RWPE2 (cell line): ENCODE measurements around the gene KAZALD1.

Source experiments
- ATAC-seq: fragments of 200-7000 bp; cut with Tn5 transposase; 3 replicates; pipeline ENCODE4 v1.9.1; 2021; ENCODE audit warnings: low read depth
- DNase-seq: peaks from one replicate; pipeline ENCODE4 v3.0.0-alpha.2; 2020; ENCODE audit warnings: low spot score
- H3K27ac ChIP-seq: fragments of 450-650 bp; 2 replicates; pipeline ENCODE4 v1.5.1; 2017; ENCODE audit warnings: mild to moderate bottlenecking; ENCODE audit not compliant: poor library complexity, severe bottlenecking
- H3K27me3 ChIP-seq: fragments of 250-450 bp; sonication (Bioruptor Pico); 2 replicates; pipeline ENCODE4 v1.5.1; 2021; ENCODE audit warnings: mild to moderate bottlenecking, moderate library complexity; ENCODE audit not compliant: insufficient read depth, poor library complexity, severe bottlenecking
- H3K36me3 ChIP-seq: fragments of 250-450 bp; sonication (Bioruptor Pico); 2 replicates; pipeline ENCODE4 v1.5.1; 2020; ENCODE audit warnings: low read depth, mild to moderate bottlenecking, moderate library complexity
- H3K4me1 ChIP-seq: fragments of 250-450 bp; sonication (Bioruptor Pico); 2 replicates; pipeline ENCODE4 v1.5.1; 2021; ENCODE audit warnings: mild to moderate bottlenecking, moderate library complexity; ENCODE audit not compliant: insufficient read depth, poor library complexity, severe bottlenecking
- H3K4me3 ChIP-seq: fragments of 250-450 bp; sonication (Bioruptor Pico); 2 replicates; pipeline ENCODE4 v1.5.1; 2021; ENCODE audit warnings: mild to moderate bottlenecking, moderate library complexity; ENCODE audit not compliant: severe bottlenecking
- H3K9me3 ChIP-seq: fragments of 250-450 bp; sonication (Bioruptor Pico); 2 replicates; pipeline ENCODE4 v1.5.1; 2021; ENCODE audit warnings: mild to moderate bottlenecking, moderate library complexity; ENCODE audit not compliant: severe bottlenecking
- TF ChIP-seq, protein P1 (sequence below): fragments of 450-650 bp; IDR thresholded peaks from one replicate; pipeline ENCODE4 v1.5.1; 2017; ENCODE audit warnings: mild to moderate bottlenecking, moderate library complexity; ENCODE audit not compliant: poor library complexity, severe bottlenecking

Gene KAZALD1

DNA sequence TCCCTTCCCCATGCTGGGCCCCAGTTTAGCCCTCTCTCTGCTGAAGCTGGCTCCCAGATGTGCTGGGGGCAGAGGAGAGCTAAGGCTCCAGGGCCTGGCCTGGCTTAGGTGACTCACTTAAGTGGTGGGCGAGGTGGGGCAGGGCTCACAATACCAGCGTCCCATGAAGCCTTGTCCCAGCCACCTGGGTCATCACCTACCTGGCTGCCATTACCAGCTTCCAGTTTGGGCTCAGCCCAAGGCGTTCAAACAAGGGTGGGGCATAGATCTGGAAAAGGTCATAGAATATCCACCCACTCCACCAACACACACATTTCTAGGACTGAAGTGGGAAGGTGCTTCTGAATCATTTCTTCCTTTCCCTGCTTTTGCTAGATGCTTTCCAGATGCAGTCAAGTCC lies 8.3 kb downstream of the KAZALD1 start:
- H3K27ac ChIP-seq = no peak overlapping the region
- H3K27me3 ChIP-seq = peaks cover 14% of the 10 kb centered on the region
- H3K4me3 ChIP-seq = no peak overlapping the region
- DNase-seq (no peak), ATAC-seq (no peak)
- no peaks in the 10 kb centered on the region for H3K4me1 ChIP-seq
- no peaks in the 10 kb centered on the region for H3K9me3 ChIP-seq
- TF ChIP-seq, protein P1, sequence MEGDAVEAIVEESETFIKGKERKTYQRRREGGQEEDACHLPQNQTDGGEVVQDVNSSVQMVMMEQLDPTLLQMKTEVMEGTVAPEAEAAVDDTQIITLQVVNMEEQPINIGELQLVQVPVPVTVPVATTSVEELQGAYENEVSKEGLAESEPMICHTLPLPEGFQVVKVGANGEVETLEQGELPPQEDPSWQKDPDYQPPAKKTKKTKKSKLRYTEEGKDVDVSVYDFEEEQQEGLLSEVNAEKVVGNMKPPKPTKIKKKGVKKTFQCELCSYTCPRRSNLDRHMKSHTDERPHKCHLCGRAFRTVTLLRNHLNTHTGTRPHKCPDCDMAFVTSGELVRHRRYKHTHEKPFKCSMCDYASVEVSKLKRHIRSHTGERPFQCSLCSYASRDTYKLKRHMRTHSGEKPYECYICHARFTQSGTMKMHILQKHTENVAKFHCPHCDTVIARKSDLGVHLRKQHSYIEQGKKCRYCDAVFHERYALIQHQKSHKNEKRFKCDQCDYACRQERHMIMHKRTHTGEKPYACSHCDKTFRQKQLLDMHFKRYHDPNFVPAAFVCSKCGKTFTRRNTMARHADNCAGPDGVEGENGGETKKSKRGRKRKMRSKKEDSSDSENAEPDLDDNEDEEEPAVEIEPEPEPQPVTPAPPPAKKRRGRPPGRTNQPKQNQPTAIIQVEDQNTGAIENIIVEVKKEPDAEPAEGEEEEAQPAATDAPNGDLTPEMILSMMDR = no peak
- no peaks in the 10 kb centered on the region for H3K36me3 ChIP-seq

- peaks cover 14% of the 10 kb centered on the region for H3K27me3 ChIP-seq
- H3K36me3 ChIP-seq = no peaks in the 10 kb centered on the region
- TF ChIP-seq, protein P1 = no peak
- H3K27ac ChIP-seq = no peak overlapping the region
- no peak for ATAC-seq
- no peaks in the 10 kb centered on the region for H3K4me1 ChIP-seq
- DNase-seq = no peak
- no peak overlapping the region for H3K4me3 ChIP-seq
- no peaks in the 10 kb centered on the region for H3K9me3 ChIP-seq
Measured at GRCh38 chr10:101071267-101071884, 9.6 kb downstream of the KAZALD1 start.

DNA sequence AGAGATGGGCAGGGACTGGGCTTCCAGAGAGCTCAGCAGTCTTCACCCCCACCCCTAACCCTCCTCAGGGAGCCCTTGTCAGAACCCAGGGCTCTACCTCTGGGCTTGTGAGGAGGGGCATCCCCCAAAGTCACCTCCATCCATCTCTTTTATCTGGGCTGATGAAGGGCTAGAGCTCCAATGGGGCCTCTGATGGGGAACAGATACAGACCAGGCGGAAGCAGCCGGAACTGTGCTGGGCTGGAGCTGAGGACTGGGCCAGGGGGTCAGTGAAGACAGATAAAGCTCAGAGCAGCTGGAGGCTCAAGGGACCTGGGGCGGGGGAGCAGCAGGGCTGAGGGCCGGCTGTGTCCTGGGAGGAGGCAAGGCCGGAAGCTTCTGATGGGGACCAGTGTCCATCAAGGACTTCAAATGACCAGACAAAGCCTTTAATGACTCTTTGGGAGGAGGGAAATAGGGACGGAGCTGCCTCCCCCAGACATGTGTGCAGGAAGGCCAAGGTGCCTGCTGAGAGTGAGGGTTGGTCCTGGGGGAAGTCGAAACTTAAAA lies 10.2 kb downstream of the KAZALD1 start:
- Histone ChIP-seq H3K27ac (no peak overlapping the region), H3K4me1 (no peaks in the 10 kb centered on the region), H3K27me3 (peaks cover 14% of the 10 kb centered on the region), H3K36me3 (no peaks in the 10 kb centered on the region), H3K9me3 (no peaks in the 10 kb centered on the region), H3K4me3 (no peak overlapping the region)
- ATAC-seq (no peak), DNase-seq (no peak)
- TF ChIP-seq, protein P1 = no peak

GRCh38 chr10:101072923-101073322 lies 11.1 kb downstream of the KAZALD1 start:
- ATAC-seq (no peak), DNase-seq (no peak)
- H3K4me1 ChIP-seq = no peaks in the 10 kb centered on the region
- no peaks in the 10 kb centered on the region for H3K9me3 ChIP-seq
- no peaks in the 10 kb centered on the region for H3K36me3 ChIP-seq
- no peak overlapping the region for H3K4me3 ChIP-seq
- H3K27ac ChIP-seq = no peak overlapping the region
- TF ChIP-seq, protein P1 = no peak
- peaks cover 14% of the 10 kb centered on the region for H3K27me3 ChIP-seq

DNA sequence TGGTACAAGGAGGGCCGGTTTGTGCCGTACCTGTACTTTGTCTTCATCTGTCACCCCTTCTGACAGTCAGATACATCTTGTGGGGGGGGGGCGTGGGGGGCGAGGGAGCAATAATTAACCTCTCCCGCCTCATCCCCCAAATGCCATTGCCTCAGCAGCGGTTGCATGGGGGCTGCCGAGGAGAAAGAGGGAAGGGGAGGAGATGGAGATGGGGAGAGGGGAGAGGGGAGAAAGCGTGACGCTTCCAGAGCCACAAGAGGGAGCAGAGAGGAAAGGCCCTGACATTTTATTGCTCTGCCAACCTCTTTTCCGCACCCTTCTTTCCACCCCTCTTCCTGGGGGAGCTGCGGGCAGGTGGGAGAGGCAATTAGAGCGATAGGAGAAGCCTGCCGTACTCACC lies 11.8 kb downstream of the KAZALD1 start:
- Histone ChIP-seq H3K27me3 (peaks cover 14% of the 10 kb centered on the region), H3K4me3 (no peak overlapping the region), H3K36me3 (no peaks in the 10 kb centered on the region), H3K9me3 (no peaks in the 10 kb centered on the region), H3K27ac (no peak overlapping the region), H3K4me1 (no peaks in the 10 kb centered on the region)
- TF ChIP-seq, protein P1 = no peak
- DNase-seq = no peak
- ATAC-seq = no peak
